ENCODE measurements around the gene NPEPL1.

The NPEPL1 gene

DNA sequence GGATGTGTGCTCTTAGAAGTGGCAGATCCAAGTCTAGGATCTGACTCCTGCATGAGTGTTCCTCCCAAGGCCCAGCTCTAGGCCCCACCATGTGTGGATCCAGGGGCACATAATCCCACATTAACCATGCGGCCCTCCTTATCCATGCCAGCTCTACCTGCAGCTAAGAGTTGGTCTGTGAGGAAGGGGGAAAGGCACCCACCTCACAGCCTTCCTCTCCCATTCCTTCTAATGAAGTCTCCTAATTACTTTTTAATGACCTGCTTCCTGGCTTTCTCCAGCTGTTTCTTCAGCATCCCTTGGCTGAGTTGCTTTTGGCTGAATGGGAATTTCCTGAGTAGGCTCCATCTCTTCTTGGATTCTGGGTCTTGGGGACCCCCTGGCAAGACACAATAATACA is 52.2 kb downstream of the NPEPL1 start:
- no peak overlapping the region for H3K4me3 ChIP-seq (ENCODE audit: low read depth, low read length)
- TF ChIP-seq, protein P1, sequence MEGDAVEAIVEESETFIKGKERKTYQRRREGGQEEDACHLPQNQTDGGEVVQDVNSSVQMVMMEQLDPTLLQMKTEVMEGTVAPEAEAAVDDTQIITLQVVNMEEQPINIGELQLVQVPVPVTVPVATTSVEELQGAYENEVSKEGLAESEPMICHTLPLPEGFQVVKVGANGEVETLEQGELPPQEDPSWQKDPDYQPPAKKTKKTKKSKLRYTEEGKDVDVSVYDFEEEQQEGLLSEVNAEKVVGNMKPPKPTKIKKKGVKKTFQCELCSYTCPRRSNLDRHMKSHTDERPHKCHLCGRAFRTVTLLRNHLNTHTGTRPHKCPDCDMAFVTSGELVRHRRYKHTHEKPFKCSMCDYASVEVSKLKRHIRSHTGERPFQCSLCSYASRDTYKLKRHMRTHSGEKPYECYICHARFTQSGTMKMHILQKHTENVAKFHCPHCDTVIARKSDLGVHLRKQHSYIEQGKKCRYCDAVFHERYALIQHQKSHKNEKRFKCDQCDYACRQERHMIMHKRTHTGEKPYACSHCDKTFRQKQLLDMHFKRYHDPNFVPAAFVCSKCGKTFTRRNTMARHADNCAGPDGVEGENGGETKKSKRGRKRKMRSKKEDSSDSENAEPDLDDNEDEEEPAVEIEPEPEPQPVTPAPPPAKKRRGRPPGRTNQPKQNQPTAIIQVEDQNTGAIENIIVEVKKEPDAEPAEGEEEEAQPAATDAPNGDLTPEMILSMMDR (IDR thresholded peaks at IDR 0.05; ENCODE audit: insufficient read depth, low read length, missing control alignments), result no peak
- CTCF ChIA-PET, result no interaction called here
- POLR2A ChIA-PET, result no interaction called here
- DNase-seq (ENCODE audit: low read depth, low spot score), result no peak

DNA sequence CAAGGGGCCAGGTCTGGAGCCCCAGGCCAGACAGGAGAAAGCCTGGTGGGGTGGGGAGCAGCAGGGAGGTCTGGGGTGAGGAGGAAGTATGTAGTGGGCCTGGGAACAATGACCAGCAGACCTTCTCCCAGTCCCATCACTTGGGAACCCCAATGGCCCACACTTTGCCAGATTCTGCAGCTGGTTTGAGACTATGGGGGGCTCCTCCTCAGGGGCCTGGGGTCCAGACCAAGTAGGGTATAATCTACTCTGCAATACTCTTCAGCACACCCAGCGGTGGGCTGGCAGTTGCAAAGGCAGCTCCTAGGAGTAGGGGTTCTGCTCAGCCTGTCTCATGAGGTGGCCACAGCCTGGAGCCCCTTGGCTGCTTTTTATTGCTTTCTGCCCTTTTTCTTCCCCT is 52.8 kb downstream of the NPEPL1 start:
- TF ChIP-seq, protein P1 (IDR thresholded peaks at IDR 0.05; ENCODE audit: insufficient read depth, low read length, missing control alignments), result no peak
- DNase-seq (ENCODE audit: low read depth, low spot score), result no peak
- ChIA-PET CTCF (no interaction called here), POLR2A (no interaction called here)
- no peak overlapping the region for H3K4me3 ChIP-seq (ENCODE audit: low read depth, low read length)

DNA sequence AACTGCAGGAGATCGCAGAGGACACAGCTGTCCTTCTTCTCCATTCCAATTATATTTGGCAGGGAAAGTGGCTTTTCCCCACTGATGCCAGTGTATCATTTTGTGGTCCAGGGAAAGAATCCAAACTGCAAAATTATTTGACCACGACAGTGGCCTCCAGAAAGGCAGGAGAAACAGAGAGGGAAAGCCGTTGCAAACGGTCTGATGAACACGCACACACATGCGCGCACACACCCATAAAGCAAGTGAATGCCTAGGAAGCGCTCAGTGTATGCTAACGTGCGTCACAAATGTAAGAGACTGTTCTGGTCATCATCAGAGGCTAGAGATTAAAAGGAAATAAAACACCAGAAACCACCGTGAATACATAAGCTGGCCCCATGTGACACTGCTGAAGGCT is 54.0 kb downstream of the NPEPL1 start:
- ChIA-PET POLR2A (no interaction called here), CTCF (no interaction called here)
- DNase-seq (ENCODE audit: low read depth, low spot score), result no peak
- TF ChIP-seq, protein P1 (IDR thresholded peaks at IDR 0.05; ENCODE audit: insufficient read depth, low read length, missing control alignments), result no peak
- H3K4me3 ChIP-seq (ENCODE audit: low read depth, low read length), result no peak overlapping the region

DNA sequence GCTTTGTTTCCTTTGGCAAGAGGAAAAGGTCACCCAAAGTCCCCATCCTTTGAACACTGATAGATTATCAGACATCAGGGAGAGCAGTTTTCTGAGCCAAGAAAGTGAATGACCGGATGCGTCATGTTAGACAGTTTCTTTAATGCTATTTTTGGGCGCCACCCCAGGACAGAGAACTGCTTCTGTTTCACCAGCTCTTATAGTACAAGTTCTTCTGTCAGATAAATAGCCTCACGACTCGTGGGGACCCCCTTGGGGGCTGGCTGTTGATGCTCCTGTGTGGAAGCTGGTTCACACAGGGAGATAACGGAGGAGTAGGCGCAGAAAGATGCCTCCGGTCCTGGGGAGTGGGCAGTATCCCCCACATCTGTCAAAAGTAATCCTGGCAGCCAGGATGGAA is 54.6 kb downstream of the NPEPL1 start:
- CTCF ChIA-PET, result no interaction called here

DNA sequence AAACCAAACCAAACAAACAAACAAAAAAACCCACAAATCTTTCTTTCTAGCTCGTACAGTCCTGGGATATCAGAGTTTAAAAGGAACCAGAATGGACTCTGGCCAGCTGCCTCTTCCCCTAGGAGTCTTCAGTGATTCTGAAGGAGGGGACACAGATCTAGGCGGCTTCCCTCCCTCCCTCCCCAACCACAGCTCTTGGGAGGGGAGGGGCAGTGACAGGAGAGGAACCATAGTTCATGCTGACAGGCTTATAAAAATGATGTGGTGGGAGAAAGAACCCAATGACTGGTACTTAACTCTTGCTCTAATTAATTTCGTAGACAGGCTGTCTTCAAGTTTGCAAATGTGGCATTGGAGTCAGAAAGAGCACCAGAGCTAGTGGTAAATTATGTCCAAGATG is 56.0 kb downstream of the NPEPL1 start:
- TF ChIP-seq, protein P1 (IDR thresholded peaks at IDR 0.05; ENCODE audit: insufficient read depth, low read length, missing control alignments), result no peak
- no peak overlapping the region for H3K4me3 ChIP-seq (ENCODE audit: low read depth, low read length)
- POLR2A ChIA-PET, result no interaction called here
- CTCF ChIA-PET, result no interaction called here
- DNase-seq (ENCODE audit: low read depth, low spot score), result no peak

More for the DNA sequence above, 54.6 kb downstream of the NPEPL1 start:
- POLR2A ChIA-PET, result no interaction called here
- H3K4me3 ChIP-seq (ENCODE audit: low read depth, low read length), result no peak overlapping the region
- DNase-seq (ENCODE audit: low read depth, low spot score), result no peak
- TF ChIP-seq, protein P1 (IDR thresholded peaks at IDR 0.05; ENCODE audit: insufficient read depth, low read length, missing control alignments), result no peak

DNA sequence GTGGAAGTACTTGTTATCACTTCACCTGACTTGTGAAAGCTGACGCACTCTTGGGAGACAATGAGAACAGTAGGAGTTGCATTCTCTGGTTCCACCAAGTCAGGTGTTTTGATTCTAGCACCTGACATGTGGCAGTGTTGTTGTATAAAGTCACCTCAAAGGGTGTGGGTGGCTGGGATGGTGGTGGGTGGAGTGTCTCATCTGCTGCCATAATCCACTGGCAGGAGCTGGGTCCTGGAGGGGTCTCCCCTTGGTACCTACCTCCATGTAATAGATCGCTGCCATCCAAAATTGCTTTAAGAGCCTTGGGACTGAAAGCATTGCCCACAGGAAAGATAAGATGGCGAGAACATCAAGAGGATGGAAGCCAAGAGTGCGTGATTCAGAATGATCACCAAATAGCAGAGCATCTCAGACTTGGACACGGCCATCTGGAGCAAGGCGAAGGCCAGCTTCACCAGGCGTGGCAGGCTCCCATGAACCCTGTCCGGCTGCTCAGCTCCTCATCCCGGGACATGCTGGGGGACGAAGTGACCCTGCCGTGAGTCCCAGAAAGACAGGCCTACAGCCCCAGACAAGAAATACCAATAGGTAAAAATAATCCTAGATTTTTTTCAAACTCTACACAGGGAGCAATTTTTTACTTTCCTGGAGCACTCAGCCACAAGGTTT is 56.6 kb downstream of the NPEPL1 start:
- no peak for DNase-seq (ENCODE audit: low read depth, low spot score)
- POLR2A ChIA-PET, result no interaction called here
- H3K4me3 ChIP-seq (ENCODE audit: low read depth, low read length), result no peak overlapping the region
- TF ChIP-seq, protein P1 (IDR thresholded peaks at IDR 0.05; ENCODE audit: insufficient read depth, low read length, missing control alignments), result no peak
- CTCF ChIA-PET, result no interaction called here
